Measurements from ENCODE around the gene ICOSLG.
"Not testable (repeated sequence)": the region's sequence is repeated elsewhere in the genome, so short reads cannot be mapped to it uniquely, and the experiment has no call there.

GRCh38 chr21:44241281-44241680 is 538 bp upstream of the ICOSLG start:
- not testable (repeated sequence) for TF ChIP-seq NBN (conservative IDR thresholded peaks at IDR 0.05); KLF12 (CRISPR knock-in tag; IDR thresholded peaks at IDR 0.05; ENCODE audit: borderline replicate concordance)
